Stimulated activated CD4-positive, alpha-beta T cell treated with anti-CD3 and anti-CD28 coated beads, Interleukin-4, amount 100 ng/mL, for 24 hours (primary cell): ENCODE data around the gene CLEC2D.
"Not testable (repeated sequence)": the region's sequence is repeated elsewhere in the genome, so short reads cannot be mapped to it uniquely, and the experiment has no call there.

Experiments
- DNase-seq: peaks from one replicate; pipeline ENCODE4 v3.0.0-alpha.2; 2020

CLEC2D gene

GRCh38 chr12:9660046-9660445 is 9.5 kb upstream of the CLEC2D start:
- no peak for DNase-seq

GRCh38 chr12:9661720-9662119 is 7.8 kb upstream of the CLEC2D start:
- no peak for DNase-seq

DNA sequence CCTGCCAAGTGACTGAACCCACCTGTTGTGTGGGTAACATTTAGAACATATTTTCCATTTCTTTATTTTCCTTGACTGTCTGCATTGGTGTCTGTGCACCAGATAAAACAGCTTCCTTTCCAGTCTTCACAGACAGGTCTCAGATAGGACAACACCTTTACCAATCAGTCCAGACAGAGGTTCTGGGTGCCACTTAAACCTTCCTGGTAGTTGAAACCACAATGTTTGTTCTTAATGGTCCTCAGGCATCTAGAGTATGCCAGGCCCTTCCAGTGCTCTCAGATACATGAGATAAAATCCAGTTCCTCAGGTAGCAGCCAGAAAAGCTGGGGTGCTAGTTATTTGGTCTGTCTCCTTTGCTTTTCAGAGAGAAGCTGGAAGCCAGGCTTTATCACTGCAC is 7.0 kb upstream of the CLEC2D start:
- no peak for DNase-seq

- DNase-seq: peak; percentile 47
Measured at GRCh38 chr12:9667403-9668160, 1.9 kb upstream of the CLEC2D start.

- no peak for DNase-seq
Measured at GRCh38 chr12:9668161-9669018, 1.1 kb upstream of the CLEC2D start.

DNA sequence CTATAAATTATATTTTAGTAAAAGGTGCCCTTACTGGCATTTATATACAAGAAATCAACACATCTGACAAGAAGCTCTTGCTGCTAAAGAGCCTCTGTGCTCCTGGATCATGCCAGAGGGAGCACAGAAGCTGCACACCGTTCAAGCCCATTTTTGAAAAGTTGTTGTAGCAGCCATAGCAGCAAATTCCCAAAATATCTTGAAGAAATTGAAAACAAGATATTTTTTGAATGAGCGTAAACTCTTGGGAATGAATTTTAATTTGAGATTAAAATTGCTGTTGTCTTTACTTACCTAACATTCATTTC is 540 bp upstream of the CLEC2D start:
- no peak for DNase-seq

DNA sequence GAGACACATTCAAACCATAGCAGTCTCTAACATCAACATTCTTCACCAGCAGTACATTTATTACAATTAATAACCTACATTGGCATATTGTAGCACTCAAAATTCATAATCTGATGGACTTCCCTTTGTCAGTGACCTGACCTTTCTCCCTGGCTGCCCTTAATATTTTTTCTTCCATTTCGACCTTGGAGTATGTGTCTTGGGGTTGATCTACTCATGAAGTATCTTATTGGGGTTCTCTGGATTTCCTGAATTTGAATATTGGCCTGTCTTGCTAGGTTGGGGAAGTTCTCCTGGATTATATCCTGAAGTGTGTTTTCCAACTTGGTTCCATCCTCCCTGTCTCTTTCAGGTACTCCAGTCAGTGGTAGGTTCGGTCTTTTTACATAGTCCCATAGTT is 2.8 kb downstream of the CLEC2D start:
- DNase-seq: not testable (repeated sequence)

DNA sequence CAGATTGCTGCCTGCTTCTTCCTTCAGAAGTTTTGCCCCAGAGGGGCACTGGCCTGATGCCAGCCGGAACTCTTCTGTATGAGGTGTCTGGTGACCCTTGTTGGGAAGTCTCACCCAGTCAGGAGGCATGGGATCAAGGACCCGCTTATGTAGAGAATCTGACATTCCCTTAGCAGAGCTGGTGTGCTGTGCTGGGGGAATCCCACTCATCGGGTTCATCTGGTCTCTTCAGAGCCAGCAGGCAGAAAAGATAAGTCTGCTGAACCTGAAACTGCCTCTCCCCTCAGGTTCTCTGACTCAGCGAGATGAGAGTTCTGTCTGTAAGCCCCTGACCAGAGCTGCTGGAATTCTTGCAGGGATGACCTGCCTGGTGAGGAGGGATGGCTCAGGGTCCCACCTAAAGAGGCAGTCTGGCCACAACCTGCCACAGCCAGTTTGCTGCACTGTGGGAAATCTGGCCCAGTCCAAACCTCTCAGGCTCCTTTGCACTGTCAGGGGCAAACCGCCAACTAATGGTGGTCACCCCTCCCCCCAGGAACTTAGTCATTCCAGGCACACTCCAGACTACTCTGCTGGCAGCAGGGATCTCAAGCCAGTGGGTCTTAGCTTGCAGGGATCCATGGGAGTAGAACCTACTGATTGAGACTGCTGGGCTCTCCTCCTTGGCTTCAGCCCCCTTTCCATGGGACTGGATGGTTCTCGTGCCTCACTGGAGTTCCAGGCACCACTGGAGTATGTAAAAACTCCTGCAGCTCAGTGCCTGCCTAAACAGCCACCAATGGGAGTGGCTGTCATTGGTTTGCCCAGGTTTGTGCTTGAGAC is 4.1 kb downstream of the CLEC2D start:
- peak; percentile 69 for DNase-seq

DNA sequence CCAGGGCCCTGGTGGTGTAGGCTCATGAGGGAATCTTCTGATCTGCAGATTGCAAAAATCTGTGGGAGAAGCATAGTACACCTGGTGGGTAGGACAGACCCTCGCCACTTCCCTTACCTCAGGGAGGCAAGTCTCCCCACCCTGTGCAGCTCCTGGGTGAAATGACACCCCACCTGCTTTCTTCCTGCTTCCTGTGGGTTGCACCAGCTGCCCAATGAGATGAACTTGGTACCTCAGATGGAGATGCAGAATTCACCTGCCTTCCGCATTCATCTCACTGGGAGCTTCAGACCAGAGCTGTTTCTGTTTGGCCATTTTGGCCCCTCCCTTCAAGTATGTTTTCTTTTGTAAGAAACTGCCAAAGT is 4.7 kb downstream of the CLEC2D start:
- peak; percentile 35 for DNase-seq

- not testable (repeated sequence) for DNase-seq
Measured at GRCh38 chr12:9682508-9682907, 13.0 kb downstream of the CLEC2D start.

DNA sequence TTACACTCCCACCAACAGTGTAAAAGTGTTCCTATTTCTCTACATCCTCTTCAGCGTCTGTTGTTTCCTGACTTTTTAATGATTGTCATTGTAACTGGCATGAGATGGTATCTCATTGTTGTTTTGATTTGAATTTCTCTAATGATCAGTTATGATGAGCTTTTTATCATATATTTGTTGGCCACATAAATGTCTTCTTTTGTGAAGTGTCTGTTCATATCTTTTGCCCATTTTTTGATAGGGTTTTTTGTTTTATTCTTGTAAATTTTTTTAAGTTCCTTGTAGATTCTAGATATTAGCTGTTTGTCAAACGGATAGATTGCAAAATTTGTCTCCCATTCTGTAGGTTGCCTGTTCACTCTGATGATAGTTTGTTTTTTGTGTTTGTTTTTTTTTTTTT is 13.4 kb downstream of the CLEC2D start:
- DNase-seq: not testable (repeated sequence)

GRCh38 chr12:9685366-9685765 is 15.9 kb downstream of the CLEC2D start:
- DNase-seq: not testable (repeated sequence)

GRCh38 chr12:9685915-9686314 is 16.4 kb downstream of the CLEC2D start:
- DNase-seq: no peak

DNA sequence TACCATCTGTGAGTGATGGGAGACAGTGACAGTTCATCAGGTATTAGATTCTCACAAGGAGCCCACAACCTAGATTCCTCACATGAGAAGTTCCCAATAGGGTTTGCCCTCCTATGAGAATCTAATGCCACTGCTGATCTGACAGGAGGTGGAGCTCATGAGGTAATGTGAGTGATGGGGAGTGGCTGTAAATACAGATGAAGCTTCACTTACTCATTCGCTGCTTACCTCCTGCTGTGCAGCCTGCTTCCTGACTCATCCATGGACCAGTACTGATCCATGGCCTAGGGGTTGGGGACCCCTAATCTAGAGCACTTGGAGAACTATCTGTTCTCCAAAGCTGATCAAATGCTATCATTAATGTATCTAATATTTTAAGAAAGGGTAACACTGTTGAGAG is 17.7 kb downstream of the CLEC2D start:
- DNase-seq: no peak

DNA sequence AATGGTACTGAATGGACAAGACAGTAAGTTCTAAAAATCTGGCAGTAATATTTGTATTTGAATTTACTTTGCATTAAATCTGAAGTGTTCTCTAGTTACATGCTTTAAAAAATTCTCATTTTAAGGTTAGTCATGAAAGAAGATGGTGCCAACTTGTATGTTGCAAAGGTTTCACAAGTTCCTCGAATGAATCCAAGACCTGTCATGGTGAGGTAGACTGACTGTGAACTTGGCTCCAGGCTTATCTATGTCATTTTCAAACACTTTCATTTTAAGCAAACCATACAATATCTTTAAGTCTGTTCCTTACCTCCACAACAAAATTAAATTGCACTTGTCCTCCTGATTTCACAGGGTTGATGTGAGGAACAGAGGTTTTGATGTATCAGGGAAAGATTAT is 23.4 kb downstream of the CLEC2D start:
- no peak for DNase-seq

- no peak for DNase-seq
Measured at GRCh38 chr12:9694241-9694640, 24.7 kb downstream of the CLEC2D start.

DNA sequence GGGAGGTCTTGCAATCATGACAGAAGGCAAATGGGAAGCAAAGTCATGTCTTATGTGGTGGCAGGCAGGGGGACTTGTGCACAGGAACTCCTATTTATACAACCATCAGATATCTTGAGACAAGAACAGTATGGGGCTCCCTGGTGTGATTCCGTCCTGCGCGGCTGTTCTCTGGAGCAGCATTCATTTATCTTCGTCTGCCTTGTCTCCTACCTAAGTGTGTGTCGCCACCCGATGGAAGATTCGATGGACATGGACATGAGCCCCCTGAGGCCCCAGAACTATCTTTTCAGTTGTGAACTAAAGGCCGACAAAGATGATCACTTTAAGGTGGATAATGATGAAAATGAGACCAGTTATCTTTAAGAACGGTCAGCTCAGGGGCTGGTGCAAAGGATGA is 25.6 kb downstream of the CLEC2D start:
- DNase-seq: not testable (repeated sequence)

DNA sequence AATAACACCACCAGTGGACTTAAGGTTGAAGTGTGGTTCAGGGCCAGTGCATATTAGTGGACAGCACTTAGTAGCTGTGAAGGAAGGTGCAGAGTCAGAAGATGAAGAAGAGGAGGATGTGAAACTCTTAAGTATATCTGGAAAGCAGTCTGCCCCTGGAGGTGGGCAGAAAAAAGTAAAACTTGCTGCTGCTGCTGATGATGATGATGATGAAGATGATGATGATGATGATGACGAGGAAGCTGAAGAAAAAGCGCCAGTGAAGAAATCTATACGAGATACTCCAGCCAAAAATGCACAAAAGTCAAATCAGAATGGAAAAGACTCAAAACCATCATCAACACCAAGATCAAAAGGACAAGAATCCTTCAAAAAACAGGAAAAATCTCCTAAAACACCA is 26.1 kb downstream of the CLEC2D start:
- DNase-seq: not testable (repeated sequence)

GRCh38 chr12:9697619-9698018 is 28.1 kb downstream of the CLEC2D start:
- no peak for DNase-seq

DNA sequence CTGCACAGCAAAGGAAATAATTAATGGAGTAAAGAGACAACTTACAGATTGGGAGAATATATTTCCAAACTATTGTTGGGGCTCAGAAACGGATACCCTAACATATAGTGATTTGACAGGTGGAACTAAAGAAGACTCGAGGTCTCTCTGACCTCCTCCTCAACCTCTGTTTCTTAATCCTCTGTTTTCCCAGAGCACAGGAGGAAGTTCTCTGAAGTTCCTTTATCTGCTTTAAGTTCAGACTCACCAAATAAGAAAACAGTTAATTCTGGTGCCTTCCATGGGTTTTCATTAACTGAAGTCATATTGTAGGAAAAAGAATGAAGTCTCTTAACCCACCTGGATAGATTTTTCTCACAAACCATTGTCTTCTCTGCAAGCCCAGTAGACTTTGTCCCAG is 29.2 kb downstream of the CLEC2D start:
- no peak for DNase-seq

- DNase-seq: no peak
Measured at GRCh38 chr12:9699269-9699897, 29.9 kb downstream of the CLEC2D start.

DNA sequence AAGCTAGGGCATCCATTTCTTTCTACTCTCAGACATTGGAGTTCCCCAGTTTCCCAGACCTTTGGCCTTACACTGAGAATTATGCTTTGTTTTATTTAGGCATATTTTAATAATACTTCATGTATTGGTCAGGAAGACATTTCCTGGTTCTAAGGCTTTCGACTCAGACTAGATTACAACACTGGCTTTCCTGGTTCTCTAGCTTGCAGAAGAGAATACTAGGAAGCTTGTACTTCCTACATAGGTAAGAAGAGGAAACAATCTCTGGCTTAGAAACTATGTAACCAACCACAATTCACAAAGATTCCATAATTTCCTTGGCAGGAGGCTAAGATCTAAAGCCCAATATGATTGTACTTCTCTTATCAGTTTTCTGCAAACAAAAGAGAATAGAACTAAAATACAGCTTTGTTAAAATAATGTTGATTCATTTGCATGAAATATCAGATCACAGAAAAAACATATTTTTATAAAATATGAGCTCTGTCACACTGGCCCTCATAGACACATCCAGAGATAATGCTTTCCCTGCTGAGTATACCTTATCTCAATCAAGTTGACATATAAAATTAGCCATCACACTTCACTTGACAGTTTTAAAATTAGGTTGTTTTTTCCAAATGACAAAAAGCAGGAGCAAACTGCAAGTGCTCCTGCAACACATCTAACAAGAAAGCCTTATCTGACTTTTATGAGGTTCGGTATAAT is 30.5 kb downstream of the CLEC2D start:
- no peak for DNase-seq

DNA sequence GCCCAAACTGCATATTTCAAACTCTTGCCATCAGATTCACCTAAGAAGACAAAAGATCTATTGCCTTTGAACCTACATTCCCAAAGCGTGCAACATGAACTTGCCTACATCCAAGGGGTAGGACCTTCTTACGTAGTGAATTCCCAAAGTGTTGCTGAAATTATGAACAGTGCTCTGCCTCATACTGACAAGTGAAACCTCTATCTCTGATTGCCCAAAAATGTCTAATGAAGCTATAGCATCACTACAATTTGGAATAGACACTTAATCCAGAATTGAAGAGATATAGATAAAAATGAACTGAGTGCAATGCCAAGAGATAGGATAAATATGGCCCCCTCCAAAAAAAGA is 31.1 kb downstream of the CLEC2D start:
- no peak for DNase-seq
